BJ (cell line): ENCODE data around the gene USH1G. TPM values are rescaled to one million over a fixed set of nuclear protein-coding genes. Genes with fewer than 3 reads are reported as not detected.

Experiments
- CTCF ChIA-PET: fragments of 350-600 bp; formaldehyde crosslinking; extraction: SDS; loops from one replicate; lab custom pipeline; 2021; ENCODE audit warnings: antibody characterized with exemption, inconsistent platforms; lab: Yijun Ruan, JAX
- POLR2A ChIA-PET: fragments of 300-600 bp; sonication (Branson Sonifier 250); formaldehyde crosslinking; extraction: SDS; loops from one replicate; lab custom pipeline; 2021; ENCODE audit warnings: antibody characterized with exemption; lab: Charles Lee
- DNase-seq: peaks from one replicate; pipeline ENCODE4 v3.0.0-alpha.2; 2011; ENCODE audit warnings: low read depth
- H3K27me3 ChIP-seq: 2 replicates; pipeline ENCODE4 v1.6.0; 2011; ENCODE audit warnings: low read length; ENCODE audit not compliant: control insufficient read depth, insufficient read depth
- H3K36me3 ChIP-seq: 2 replicates; pipeline ENCODE4 v1.5.1; 2011; ENCODE audit warnings: low read length; ENCODE audit not compliant: control insufficient read depth, insufficient read depth
- H3K4me3 ChIP-seq: 2 replicates; pipeline ENCODE4 v1.5.1; 2011; ENCODE audit warnings: low read depth, mild to moderate bottlenecking, control low read depth, low read length
- polyA plus RNA-seq: library from polyadenylated mRNA; depleted of rRNA; stranded (reverse); fragments of >200 nt; gene quantifications from 2 replicates; pipeline ENCODE4 v1.2.3, GENCODE V29; 2011
- TF ChIP-seq, protein P1 (sequence below): IDR thresholded peaks from 2 replicates; pipeline ENCODE4 v1.5.1; 2011; ENCODE audit warnings: low read depth, mild to moderate bottlenecking, control low read depth, inconsistent platforms, low read length, moderate library complexity; ENCODE audit not compliant: insufficient read depth

The USH1G gene
- polyA plus RNA-seq, 1 experiment: not detected

DNA sequence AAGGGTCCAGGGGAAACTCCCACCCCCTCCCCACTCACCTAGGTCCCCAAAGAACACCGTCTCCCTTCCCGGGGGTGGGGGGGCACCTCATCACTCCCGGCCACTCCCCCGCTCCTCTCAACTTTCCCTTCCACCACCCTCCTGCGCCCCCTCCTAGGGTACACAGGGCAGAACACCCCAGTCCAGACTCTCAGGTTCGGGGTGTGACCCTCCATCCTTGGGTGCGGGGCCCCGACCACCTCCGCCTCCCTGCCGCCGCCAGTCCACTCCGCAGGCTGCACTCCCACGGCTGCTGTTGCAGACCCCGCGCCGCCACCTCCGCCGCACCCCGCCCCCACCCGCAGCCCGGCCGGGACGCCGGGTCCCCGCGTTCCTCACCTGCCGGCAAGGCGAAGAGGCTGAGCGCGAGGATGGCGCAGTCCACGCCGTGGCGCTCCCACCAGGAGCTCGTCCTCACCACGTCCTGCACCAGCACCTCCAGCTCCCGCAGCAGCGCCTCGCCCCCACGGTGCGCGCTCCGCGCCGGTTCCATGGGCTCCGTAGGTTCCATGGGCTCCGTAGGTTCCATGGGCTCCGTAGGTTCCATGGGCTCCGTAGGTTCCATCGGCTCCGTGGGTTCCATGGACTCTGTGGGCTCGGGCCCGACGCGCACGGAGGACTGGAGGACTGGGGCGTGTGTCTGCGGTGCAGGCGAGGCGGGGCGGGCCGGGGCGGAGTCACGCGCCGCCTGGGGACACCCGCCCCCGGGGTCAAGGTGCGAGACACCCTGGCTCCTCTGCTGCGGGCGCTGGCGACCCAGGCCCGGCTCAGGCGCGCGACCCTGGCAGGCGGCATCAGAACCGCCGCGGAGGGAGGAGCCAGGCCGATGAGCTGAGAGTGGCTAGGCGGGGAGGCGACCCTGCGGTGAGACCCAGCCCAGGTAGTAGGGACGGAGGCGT, 29.8 kb downstream of the USH1G start, which contains the start of gene FADS6:
TSS of gene FADS6 (minus strand) at position 660 of the 938 bp plus-strand sequence. CDS start at position 622, 38 bp downstream.
- POLR2A ChIA-PET: no interaction called here
- Histone ChIP-seq H3K27me3 (peaks cover 44% of the 10 kb centered on the region), H3K4me3 (no peak within 1 kb of the TSS), H3K36me3 (no peaks in the 10 kb centered on the region)
- DNase-seq: no peak
- CTCF ChIA-PET: no interaction called here
- TF ChIP-seq, protein P1, sequence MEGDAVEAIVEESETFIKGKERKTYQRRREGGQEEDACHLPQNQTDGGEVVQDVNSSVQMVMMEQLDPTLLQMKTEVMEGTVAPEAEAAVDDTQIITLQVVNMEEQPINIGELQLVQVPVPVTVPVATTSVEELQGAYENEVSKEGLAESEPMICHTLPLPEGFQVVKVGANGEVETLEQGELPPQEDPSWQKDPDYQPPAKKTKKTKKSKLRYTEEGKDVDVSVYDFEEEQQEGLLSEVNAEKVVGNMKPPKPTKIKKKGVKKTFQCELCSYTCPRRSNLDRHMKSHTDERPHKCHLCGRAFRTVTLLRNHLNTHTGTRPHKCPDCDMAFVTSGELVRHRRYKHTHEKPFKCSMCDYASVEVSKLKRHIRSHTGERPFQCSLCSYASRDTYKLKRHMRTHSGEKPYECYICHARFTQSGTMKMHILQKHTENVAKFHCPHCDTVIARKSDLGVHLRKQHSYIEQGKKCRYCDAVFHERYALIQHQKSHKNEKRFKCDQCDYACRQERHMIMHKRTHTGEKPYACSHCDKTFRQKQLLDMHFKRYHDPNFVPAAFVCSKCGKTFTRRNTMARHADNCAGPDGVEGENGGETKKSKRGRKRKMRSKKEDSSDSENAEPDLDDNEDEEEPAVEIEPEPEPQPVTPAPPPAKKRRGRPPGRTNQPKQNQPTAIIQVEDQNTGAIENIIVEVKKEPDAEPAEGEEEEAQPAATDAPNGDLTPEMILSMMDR: no peak

DNA sequence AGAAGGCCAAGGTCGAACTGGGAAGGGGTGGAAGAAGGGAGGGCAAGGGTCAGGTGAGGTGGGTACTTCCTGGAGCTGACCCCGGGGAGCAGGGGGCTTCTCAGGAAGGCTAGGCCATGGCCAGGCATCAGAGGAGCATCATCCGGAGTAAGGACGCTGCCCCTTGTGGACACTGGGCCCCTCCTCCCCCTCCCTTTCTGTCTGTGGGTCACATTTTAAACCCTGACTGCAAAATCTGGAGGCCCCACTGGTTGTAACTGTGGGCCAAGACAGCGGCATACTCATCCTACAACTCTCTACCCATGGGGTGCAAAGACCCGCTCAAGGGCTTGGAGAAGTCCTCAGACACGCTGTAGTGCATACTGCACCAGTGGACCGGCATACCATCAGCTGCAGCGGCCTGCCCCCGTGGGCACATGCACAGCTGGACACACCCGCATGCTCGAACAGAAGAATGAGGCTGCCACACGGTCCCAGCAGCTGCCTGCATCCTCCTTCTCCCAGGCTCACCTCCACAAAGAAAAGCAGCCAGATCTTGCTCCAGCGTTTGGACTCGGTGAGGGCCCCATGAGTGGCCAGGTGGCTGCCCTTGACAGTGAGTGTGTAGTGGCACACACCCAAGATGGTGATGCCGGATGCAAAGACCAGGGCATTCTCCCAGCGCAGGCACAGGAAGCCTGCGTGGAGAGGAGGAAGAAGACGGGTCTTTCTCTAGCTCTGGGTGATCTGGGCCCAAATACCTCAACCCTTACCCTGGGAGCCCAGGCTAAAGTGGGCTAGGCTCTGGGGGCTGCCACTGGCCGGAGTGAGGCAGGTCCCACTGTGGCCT, 30.8 kb downstream of the USH1G start:
- CTCF ChIA-PET: interaction anchor here (0.9 to 1.5 kb wide), 2 partner anchors 12 to 14 kb away, joined by 3 to 5 read pairs; no protein-coding TSS in a partner anchor
- Histone ChIP-seq H3K27me3 (peaks cover 43% of the 10 kb centered on the region), H3K4me3 (no peak overlapping the region), H3K36me3 (no peaks in the 10 kb centered on the region)
- POLR2A ChIA-PET: no interaction called here
- no peak for DNase-seq
- TF ChIP-seq, protein P1: no peak

- no peak overlapping the region for H3K4me3 ChIP-seq
- ChIA-PET CTCF (interaction anchor here (0.7 to 1.1 kb wide), 3 partner anchors 13 to 29 kb away, joined by 3 read pairs; no protein-coding TSS in a partner anchor), POLR2A (no interaction called here)
- no peaks in the 10 kb centered on the region for H3K36me3 ChIP-seq
- peaks cover 38% of the 10 kb centered on the region for H3K27me3 ChIP-seq
- no peak for DNase-seq
- TF ChIP-seq, protein P1: no peak
Measured at GRCh38 chr17:74890554-74890953, 32.5 kb downstream of the USH1G start.

- ChIA-PET POLR2A (no interaction called here), CTCF (interaction anchor here (1.5 kb wide), 1 partner anchor 13 kb away, joined by 4 read pairs; no protein-coding TSS in a partner anchor)
- TF ChIP-seq, protein P1: no peak
- no peak for DNase-seq
- Histone ChIP-seq H3K4me3 (no peak overlapping the region), H3K36me3 (no peaks in the 10 kb centered on the region), H3K27me3 (peaks cover 33% of the 10 kb centered on the region)
Measured at GRCh38 chr17:74888469-74888868, 34.6 kb downstream of the USH1G start.
